Measurements from ENCODE around the gene CDC42SE2. TPM values are rescaled to one million over a fixed set of nuclear protein-coding genes. Genes with fewer than 3 reads are reported as not detected.

Gene CDC42SE2
- total and polyA plus RNA-seq, 2 experiments from 2014 or later = 24.2 to 36.2 TPM

- TF ChIP-seq REST (IDR thresholded peaks at IDR 0.05; ENCODE audit: unreplicated experiment) = no peak
Observed at GRCh38 chr5:131242728-131243255, 21.1 kb upstream of the CDC42SE2 start (continued).

- Mint-ChIP-seq H3K9me3 (peaks cover 12% of the 10 kb centered on the region; the same call in 2 of the 3 replicates), H3K4me1 (no peaks in the 10 kb centered on the region)
- no peaks in the 10 kb centered on the region for H3K27me3 ChIP-seq (ENCODE audit: insufficient read depth)
- TF ChIP-seq EZH2phosphoT487 (IDR thresholded peaks at IDR 0.05; ENCODE audit: unreplicated experiment) (no peak), REST (IDR thresholded peaks at IDR 0.05; ENCODE audit: unreplicated experiment) (no peak), JUNB (IDR thresholded peaks at IDR 0.05; ENCODE audit: unreplicated experiment) (no peak), NANOG (IDR thresholded peaks at IDR 0.05; ENCODE audit: borderline replicate concordance) (no peak), ZNF114 (CRISPR knock-in tag; IDR thresholded peaks at IDR 0.05) (no peak), POLR2AphosphoS5 (IDR thresholded peaks at IDR 0.05; ENCODE audit: low read depth) (no peak), ZNF462 (CRISPR knock-in tag; IDR thresholded peaks at IDR 0.05) (no peak), CTCF (conservative IDR thresholded peaks at IDR 0.05; ENCODE audit: low read depth in 2 of 2) (no peak), EZH2 (IDR thresholded peaks at IDR 0.05; ENCODE audit: low read depth, unreplicated experiment) (no peak)
Observed at GRCh38 chr5:131245312-131245711, 18.5 kb upstream of the CDC42SE2 start.

More at GRCh38 chr5:131245312-131245711, 18.5 kb upstream of the CDC42SE2 start:
- Mint-ChIP-seq H3K27ac (no peak overlapping the region), H3K36me3 (ENCODE audit: low read depth) (no peaks in the 10 kb centered on the region; the same call in 2 of the 3 replicates), H3K4me3 (no peak overlapping the region), H3K27me3 (ENCODE audit: insufficient read depth, low read depth, poor library complexity) (no peaks in the 10 kb centered on the region)
- H4K20me1 ChIP-seq (replicated peaks; ENCODE audit: insufficient read depth) = no peaks in the 10 kb centered on the region; the same call in 1 of the 2 replicates
- H3K36me3 ChIP-seq (ENCODE audit: insufficient read depth) = no peaks in the 10 kb centered on the region
- H3K27ac ChIP-seq (ENCODE audit: low read depth) = no peak overlapping the region
- no peaks in the 10 kb centered on the region for H3K4me1 ChIP-seq (ENCODE audit: insufficient read depth)
- DNase-seq (ENCODE audit: low spot score) = no peak
- no peak overlapping the region for H3K4me3 ChIP-seq
- H3K9me2 ChIP-seq (ENCODE audit: insufficient read depth) = 0 out of 2 replicates have a peak, but pooled peaks cover 4% of the 10 kb centered on the region
- H2AFZ ChIP-seq = no peak overlapping the region
- ATAC-seq = no peak
- no peaks in the 10 kb centered on the region for H3F3A ChIP-seq (replicated peaks; ENCODE audit: low read depth)
- H3K4me2 ChIP-seq = no peak overlapping the region
- H3K79me2 ChIP-seq (replicated peaks; ENCODE audit: insufficient read depth) = no peaks in the 10 kb centered on the region
